Astrocyte (in vitro differentiated cells and primary cell): ENCODE measurements around the gene FOXL3. TPM values are rescaled to one million over a fixed set of nuclear protein-coding genes. Genes with fewer than 3 reads are reported as not detected.
A peak's percentile ranks its signal among the peaks of the same experiment; 100 is the strongest.

ENCODE experiments used
- DNase-seq: peaks from one replicate; pipeline ENCODE4 v3.0.0-alpha.2; 2010; ENCODE audit warnings: low read depth
- FAIRE-seq: peaks from 2 replicates; lab custom pipeline; 2011; peaks lifted over from hg19 to GRCh38; lab: Jason Lieb, UNC
- H2AFZ ChIP-seq: 2 replicates; pipeline ENCODE4 v1.6.0; 2012; ENCODE audit warnings: low read depth, low read length, inconsistent platforms
- H3K27ac ChIP-seq: 2 replicates; pipeline ENCODE4 v1.5.1; 2011; ENCODE audit warnings: low read depth, low read length, inconsistent platforms
- H3K27me3 ChIP-seq: 2 replicates; pipeline ENCODE4 v1.6.0; 2011; ENCODE audit warnings: low read length, inconsistent platforms; ENCODE audit not compliant: insufficient read depth
- H3K36me3 ChIP-seq: 2 replicates; pipeline ENCODE4 v1.5.1; 2011; ENCODE audit warnings: low read length, inconsistent platforms; ENCODE audit not compliant: insufficient read depth
- H3K4me1 ChIP-seq: 2 replicates; pipeline ENCODE4 v1.5.1; 2011; ENCODE audit warnings: low read length, inconsistent platforms; ENCODE audit not compliant: insufficient read depth
- H3K4me2 ChIP-seq: 2 replicates; pipeline ENCODE4 v1.6.0; 2012; ENCODE audit warnings: low read length, inconsistent platforms
- H3K4me3 ChIP-seq: 2 replicates; pipeline ENCODE4 v1.5.1; 2011; ENCODE audit warnings: low read depth, mild to moderate bottlenecking, low read length, inconsistent platforms; ENCODE audit not compliant: insufficient read depth
- H3K79me2 ChIP-seq: 2 replicates; pipeline ENCODE4 v1.6.0; 2012; ENCODE audit warnings: mild to moderate bottlenecking, low read length, inconsistent platforms; ENCODE audit not compliant: insufficient read depth
- H3K9ac ChIP-seq: 2 replicates; pipeline ENCODE4 v1.6.0; 2012; ENCODE audit warnings: mild to moderate bottlenecking, low read length, inconsistent platforms
- H3K9me3 ChIP-seq: 2 replicates; pipeline ENCODE4 v1.5.1; 2012; ENCODE audit warnings: low read depth, mild to moderate bottlenecking, low read length, inconsistent platforms; ENCODE audit not compliant: insufficient read depth
- H4K20me1 ChIP-seq: 2 replicates; pipeline ENCODE4 v1.6.0; 2012; ENCODE audit warnings: low read length, inconsistent platforms; ENCODE audit not compliant: insufficient read depth
- H3K27ac Mint-ChIP-seq: one replicate; pipeline ENCODE4 v1.8.0; 2021; ENCODE audit warnings: mild to moderate bottlenecking, mixed read lengths; ENCODE audit not compliant: unreplicated experiment
- H3K27me3 Mint-ChIP-seq: one replicate; pipeline ENCODE4 v1.8.0; 2021; ENCODE audit warnings: low read depth, mixed read lengths; ENCODE audit not compliant: unreplicated experiment
- H3K36me3 Mint-ChIP-seq: one replicate; pipeline ENCODE4 v1.8.0; 2021; ENCODE audit warnings: low read depth, mixed read lengths; ENCODE audit not compliant: unreplicated experiment
- H3K4me1 Mint-ChIP-seq: one replicate; pipeline ENCODE4 v1.8.0; 2021; ENCODE audit warnings: low read depth, mixed read lengths; ENCODE audit not compliant: unreplicated experiment
- H3K4me3 Mint-ChIP-seq: one replicate; pipeline ENCODE4 v1.8.0; 2021; ENCODE audit warnings: mild to moderate bottlenecking, moderate library complexity, mixed read lengths; ENCODE audit not compliant: unreplicated experiment
- H3K9me3 Mint-ChIP-seq: one replicate; pipeline ENCODE4 v1.8.0; 2021; ENCODE audit warnings: mild to moderate bottlenecking, mixed read lengths; ENCODE audit not compliant: unreplicated experiment
- CTCF ChIP-seq: IDR thresholded peaks from 2 replicates; pipeline ENCODE4 v1.5.1; 2011; ENCODE audit warnings: low read depth, mild to moderate bottlenecking, inconsistent platforms, low read length, moderate library complexity; ENCODE audit not compliant: insufficient read depth
- EZH2 ChIP-seq: IDR thresholded peaks from 2 replicates; pipeline ENCODE4 v1.6.1; 2012; ENCODE audit warnings: mild to moderate bottlenecking, low read length, inconsistent platforms; ENCODE audit not compliant: insufficient read depth
- total RNA-seq: library from RNA; stranded (reverse); gene quantifications from 2 replicates; pipeline ENCODE4 v1.2.1, GENCODE V29; 2021

FOXL3 gene
- total RNA-seq, 1 donor from 2014 or later, result not detected

GRCh38 chr7:330511-331230, 40.7 kb downstream of the FOXL3 start:
- no peak overlapping the region for H3K4me2 ChIP-seq
- no peaks in the 10 kb centered on the region for H3K36me3 ChIP-seq
- no peaks in the 10 kb centered on the region for H3K9me3 Mint-ChIP-seq
- DNase-seq, result no peak
- H3K4me3 ChIP-seq, result no peak overlapping the region
- no peak overlapping the region for H3K4me3 Mint-ChIP-seq
- FAIRE-seq, result no peak
- H3K36me3 Mint-ChIP-seq, result peaks cover 3% of the 10 kb centered on the region
- TF ChIP-seq CTCF (no peak), EZH2 (no peak)
- H3K9ac ChIP-seq, result no peak overlapping the region
- H3K27me3 ChIP-seq, result peaks cover 12% of the 10 kb centered on the region
- H3K79me2 ChIP-seq, result no peaks in the 10 kb centered on the region
- H3K27ac ChIP-seq, result no peak overlapping the region
- H3K27ac Mint-ChIP-seq, result peak overlapping the region; percentile 66
- peaks cover 42% of the 10 kb centered on the region for H3K27me3 Mint-ChIP-seq
- H2AFZ ChIP-seq, result no peak overlapping the region
- no peaks in the 10 kb centered on the region for H4K20me1 ChIP-seq
- peaks cover 12% of the 10 kb centered on the region for H3K9me3 ChIP-seq
- H3K4me1 Mint-ChIP-seq, result no peaks in the 10 kb centered on the region
- H3K4me1 ChIP-seq, result peaks cover 8% of the 10 kb centered on the region

- H3K9me3 Mint-ChIP-seq, result no peaks in the 10 kb centered on the region
- no peaks in the 10 kb centered on the region for H3K36me3 ChIP-seq
- no peak overlapping the region for H3K4me2 ChIP-seq
- H3K27me3 Mint-ChIP-seq, result peaks cover 40% of the 10 kb centered on the region
- H3K9ac ChIP-seq, result no peak overlapping the region
- FAIRE-seq, result no peak
- H3K4me3 ChIP-seq, result no peak overlapping the region
- no peak overlapping the region for H3K27ac Mint-ChIP-seq
- H3K27me3 ChIP-seq, result peaks cover 12% of the 10 kb centered on the region
- peaks cover 7% of the 10 kb centered on the region for H3K9me3 ChIP-seq
- H3K4me3 Mint-ChIP-seq, result no peak overlapping the region
- H3K4me1 Mint-ChIP-seq, result no peaks in the 10 kb centered on the region
- no peak overlapping the region for H2AFZ ChIP-seq
- no peaks in the 10 kb centered on the region for H3K79me2 ChIP-seq
- H3K4me1 ChIP-seq, result peaks cover 8% of the 10 kb centered on the region
- TF ChIP-seq EZH2 (no peak), CTCF (no peak)
- no peak overlapping the region for H3K27ac ChIP-seq
- H3K36me3 Mint-ChIP-seq, result peaks cover 3% of the 10 kb centered on the region
- no peaks in the 10 kb centered on the region for H4K20me1 ChIP-seq
- no peak for DNase-seq
Measured at GRCh38 chr7:332020-332517, 42.1 kb downstream of the FOXL3 start.
